ENCODE measurements around the gene CYP2A6.
"Not testable (repeated sequence)": the region's sequence is repeated elsewhere in the genome, so short reads cannot be mapped to it uniquely, and the experiment has no call there.

CYP2A6 gene

GRCh38 chr19:40818480-40819399 is 31.5 kb downstream of the CYP2A6 start:
- not testable (repeated sequence) for DNase-seq (ENCODE audit: low spot score)

- no peak for DNase-seq (ENCODE audit: low spot score)
Measured at GRCh38 chr19:40815223-40815622, 35.0 kb downstream of the CYP2A6 start.

GRCh38 chr19:40813182-40813581 is 37.1 kb downstream of the CYP2A6 start:
- DNase-seq (ENCODE audit: low spot score): no peak

GRCh38 chr19:40812571-40812970 is 37.7 kb downstream of the CYP2A6 start:
- DNase-seq (ENCODE audit: low spot score): not testable (repeated sequence)

GRCh38 chr19:40811478-40812341 is 38.5 kb downstream of the CYP2A6 start:
- no peak for DNase-seq (ENCODE audit: low spot score)

GRCh38 chr19:40810649-40811408 is 39.4 kb downstream of the CYP2A6 start:
- peak; percentile 54 for DNase-seq (ENCODE audit: low spot score)

GRCh38 chr19:40810160-40810559 is 40.1 kb downstream of the CYP2A6 start:
- DNase-seq (ENCODE audit: low spot score): no peak

GRCh38 chr19:40809358-40810086 is 40.7 kb downstream of the CYP2A6 start:
- DNase-seq (ENCODE audit: low spot score): no peak

- no peak for DNase-seq (ENCODE audit: low spot score)
Measured at GRCh38 chr19:40808497-40808896, 41.8 kb downstream of the CYP2A6 start.

- DNase-seq (ENCODE audit: low spot score): no peak
Measured at GRCh38 chr19:40808021-40808325, 42.3 kb downstream of the CYP2A6 start.

GRCh38 chr19:40807147-40808020 is 42.9 kb downstream of the CYP2A6 start:
- no peak for DNase-seq (ENCODE audit: low spot score)

- DNase-seq (ENCODE audit: low spot score): peak; percentile 100
Measured at GRCh38 chr19:40806423-40807146, 43.7 kb downstream of the CYP2A6 start.

- DNase-seq (ENCODE audit: low spot score): no peak
Measured at GRCh38 chr19:40805258-40805868, 44.9 kb downstream of the CYP2A6 start.

GRCh38 chr19:40804783-40805242 is 45.4 kb downstream of the CYP2A6 start:
- no peak for DNase-seq (ENCODE audit: low spot score)

GRCh38 chr19:40803857-40804782 is 46.1 kb downstream of the CYP2A6 start:
- no peak for DNase-seq (ENCODE audit: low spot score)

GRCh38 chr19:40803170-40803856 is 46.9 kb downstream of the CYP2A6 start:
- DNase-seq (ENCODE audit: low spot score): no peak

GRCh38 chr19:40802300-40803169 is 47.7 kb downstream of the CYP2A6 start:
- no peak for DNase-seq (ENCODE audit: low spot score)

Measured in hepatic stellate cell (primary cell).